K562 (cell line): Measurements from ENCODE around the gene GPX1.

ENCODE experiments used
- CHCHD3 ChIP-seq: fragments of 250-450 bp; sonication (Bioruptor Pico); IDR thresholded peaks from 2 replicates; pipeline ENCODE4 v2.1.2; 2022; ENCODE audit warnings: mild to moderate bottlenecking
- HDAC2 ChIP-seq: fragments of 450-650 bp; IDR thresholded peaks from 2 replicates; pipeline ENCODE4 v1.6.1; 2016; ENCODE audit warnings: mild to moderate bottlenecking
- KLF6 ChIP-seq: fragments of 250-450 bp; sonication (Bioruptor Pico); IDR thresholded peaks from 2 replicates; pipeline ENCODE4 v1.4.0; 2020; ENCODE audit warnings: mild to moderate bottlenecking, moderate library complexity, borderline replicate concordance
- NCOA1 ChIP-seq: fragments of 450-650 bp; IDR thresholded peaks from 2 replicates; pipeline ENCODE4 v1.6.1; 2016; ENCODE audit warnings: low read depth
- PCBP1 ChIP-seq: fragments of 200-400 bp; formaldehyde crosslinking; IDR thresholded peaks from 2 replicates; pipeline ENCODE4 v1.6.1; 2018; ENCODE audit warnings: mild to moderate bottlenecking, low read depth, low read length; ENCODE audit not compliant: poor library complexity, severe bottlenecking
- POLR2A ChIP-seq: fragments of 450-650 bp; conservative IDR thresholded peaks from 2 replicates; pipeline ENCODE4 v1.6.1; 2016
- TEAD4 ChIP-seq, 2 experiments: sonication (generic) in 1 of 2; formaldehyde crosslinking in 1 of 2; IDR thresholded peaks; 2 replicates each; pipeline versions ENCODE4 v1.6.1 to v1.8.0; 2012 to 2022; ENCODE audit warnings: borderline replicate concordance in 1 of 2, inconsistent platforms in 1 of 2, low read length in 1 of 2, mild to moderate bottlenecking in 1 of 2, missing genetic modification reagents in 1 of 2
- ZNF217 ChIP-seq: sonication (generic); formaldehyde crosslinking; IDR thresholded peaks from 2 replicates; pipeline ENCODE4 v1.8.0; 2022; ENCODE audit warnings: mild to moderate bottlenecking, missing genetic modification reagents
- ZNF274 ChIP-seq: IDR thresholded peaks from 2 replicates; pipeline ENCODE4 v1.6.1; 2011; ENCODE audit warnings: low read depth, mild to moderate bottlenecking, low read length, moderate library complexity, borderline replicate concordance
- TF ChIP-seq, protein P1 (sequence below), 3 experiments: IDR thresholded peaks in 2 of 3; conservative IDR thresholded peaks in 1 of 3; 2 replicates each; pipeline ENCODE4 v1.5.1; 2011 to 2012; ENCODE audit warnings: low read length in 3 of 3, mild to moderate bottlenecking in 3 of 3, control low read depth in 2 of 3, improper control_type of control experiment in 1 of 3, inconsistent platforms in 1 of 3, low read depth in 1 of 3, mixed read lengths in 1 of 3, moderate library complexity in 1 of 3; ENCODE audit not compliant: insufficient read depth in 2 of 3
- TF ChIP-seq, protein P2 (sequence below): fragments of 250-450 bp; sonication (Bioruptor Pico); IDR thresholded peaks from 2 replicates; pipeline ENCODE4 v1.4.0; 2020; ENCODE audit warnings: mild to moderate bottlenecking, moderate library complexity, borderline replicate concordance
- TF ChIP-seq, protein P3 (sequence below): sonication (generic); formaldehyde crosslinking; IDR thresholded peaks from 2 replicates; pipeline ENCODE4 v1.5.0; 2020; ENCODE audit warnings: missing genetic modification reagents
- TF ChIP-seq, protein P4 (sequence below): fragments of 450-650 bp; IDR thresholded peaks from 2 replicates; pipeline ENCODE4 v1.7.0; 2016; ENCODE audit warnings: borderline replicate concordance
- TF ChIP-seq, protein P5 (sequence below): sonication (generic); formaldehyde crosslinking; IDR thresholded peaks from 2 replicates; pipeline ENCODE4 v1.8.1; 2023; ENCODE audit warnings: mild to moderate bottlenecking, missing genetic modification reagents, moderate library complexity

DNA sequence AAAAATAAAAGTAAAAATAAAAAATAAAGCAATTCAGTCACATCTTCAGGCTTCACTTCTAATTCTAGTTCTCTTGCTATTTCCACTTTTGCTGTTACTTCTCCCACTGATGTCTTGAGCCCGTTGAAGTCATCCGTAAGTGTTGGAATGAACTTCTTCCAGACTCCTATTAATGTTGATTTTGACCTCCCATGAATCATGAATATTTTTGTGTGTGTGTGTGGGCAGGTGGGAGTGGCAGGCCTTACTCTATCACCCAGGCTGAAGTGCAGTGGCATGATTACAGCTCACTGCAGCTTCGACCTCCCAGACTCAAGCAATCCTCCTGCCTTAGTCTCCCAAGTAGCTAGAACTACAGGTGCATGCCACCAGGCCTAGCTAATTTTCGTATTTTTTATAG, 29.0 kb downstream of the GPX1 start:
- TF ChIP-seq, protein P1, sequence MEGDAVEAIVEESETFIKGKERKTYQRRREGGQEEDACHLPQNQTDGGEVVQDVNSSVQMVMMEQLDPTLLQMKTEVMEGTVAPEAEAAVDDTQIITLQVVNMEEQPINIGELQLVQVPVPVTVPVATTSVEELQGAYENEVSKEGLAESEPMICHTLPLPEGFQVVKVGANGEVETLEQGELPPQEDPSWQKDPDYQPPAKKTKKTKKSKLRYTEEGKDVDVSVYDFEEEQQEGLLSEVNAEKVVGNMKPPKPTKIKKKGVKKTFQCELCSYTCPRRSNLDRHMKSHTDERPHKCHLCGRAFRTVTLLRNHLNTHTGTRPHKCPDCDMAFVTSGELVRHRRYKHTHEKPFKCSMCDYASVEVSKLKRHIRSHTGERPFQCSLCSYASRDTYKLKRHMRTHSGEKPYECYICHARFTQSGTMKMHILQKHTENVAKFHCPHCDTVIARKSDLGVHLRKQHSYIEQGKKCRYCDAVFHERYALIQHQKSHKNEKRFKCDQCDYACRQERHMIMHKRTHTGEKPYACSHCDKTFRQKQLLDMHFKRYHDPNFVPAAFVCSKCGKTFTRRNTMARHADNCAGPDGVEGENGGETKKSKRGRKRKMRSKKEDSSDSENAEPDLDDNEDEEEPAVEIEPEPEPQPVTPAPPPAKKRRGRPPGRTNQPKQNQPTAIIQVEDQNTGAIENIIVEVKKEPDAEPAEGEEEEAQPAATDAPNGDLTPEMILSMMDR (IDR thresholded peaks at IDR 0.05 in 2 of 3, conservative IDR thresholded peaks at IDR 0.05 in 1 of 3; ENCODE audit: insufficient read depth in 2 of 3, low read depth in 1 of 3, low read length in 3 of 3), result no peak
- TF ChIP-seq PCBP1 (no peak), ZNF217 (CRISPR knock-in tag) (no peak), CHCHD3 (no peak), HDAC2 (no peak), TEAD4 (IDR thresholded peaks at IDR 0.05; ENCODE audit: low read length) (no peak), TEAD4 (CRISPR knock-in tag; IDR thresholded peaks at IDR 0.05; ENCODE audit: borderline replicate concordance) (no peak), ZNF274 (no peak), NCOA1 (no peak), KLF6 (CRISPR knock-in tag) (no peak), POLR2A (no peak)
- TF ChIP-seq, protein P2, sequence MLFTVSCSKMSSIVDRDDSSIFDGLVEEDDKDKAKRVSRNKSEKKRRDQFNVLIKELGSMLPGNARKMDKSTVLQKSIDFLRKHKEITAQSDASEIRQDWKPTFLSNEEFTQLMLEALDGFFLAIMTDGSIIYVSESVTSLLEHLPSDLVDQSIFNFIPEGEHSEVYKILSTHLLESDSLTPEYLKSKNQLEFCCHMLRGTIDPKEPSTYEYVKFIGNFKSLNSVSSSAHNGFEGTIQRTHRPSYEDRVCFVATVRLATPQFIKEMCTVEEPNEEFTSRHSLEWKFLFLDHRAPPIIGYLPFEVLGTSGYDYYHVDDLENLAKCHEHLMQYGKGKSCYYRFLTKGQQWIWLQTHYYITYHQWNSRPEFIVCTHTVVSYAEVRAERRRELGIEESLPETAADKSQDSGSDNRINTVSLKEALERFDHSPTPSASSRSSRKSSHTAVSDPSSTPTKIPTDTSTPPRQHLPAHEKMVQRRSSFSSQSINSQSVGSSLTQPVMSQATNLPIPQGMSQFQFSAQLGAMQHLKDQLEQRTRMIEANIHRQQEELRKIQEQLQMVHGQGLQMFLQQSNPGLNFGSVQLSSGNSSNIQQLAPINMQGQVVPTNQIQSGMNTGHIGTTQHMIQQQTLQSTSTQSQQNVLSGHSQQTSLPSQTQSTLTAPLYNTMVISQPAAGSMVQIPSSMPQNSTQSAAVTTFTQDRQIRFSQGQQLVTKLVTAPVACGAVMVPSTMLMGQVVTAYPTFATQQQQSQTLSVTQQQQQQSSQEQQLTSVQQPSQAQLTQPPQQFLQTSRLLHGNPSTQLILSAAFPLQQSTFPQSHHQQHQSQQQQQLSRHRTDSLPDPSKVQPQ, result no peak
- TF ChIP-seq, protein P3, sequence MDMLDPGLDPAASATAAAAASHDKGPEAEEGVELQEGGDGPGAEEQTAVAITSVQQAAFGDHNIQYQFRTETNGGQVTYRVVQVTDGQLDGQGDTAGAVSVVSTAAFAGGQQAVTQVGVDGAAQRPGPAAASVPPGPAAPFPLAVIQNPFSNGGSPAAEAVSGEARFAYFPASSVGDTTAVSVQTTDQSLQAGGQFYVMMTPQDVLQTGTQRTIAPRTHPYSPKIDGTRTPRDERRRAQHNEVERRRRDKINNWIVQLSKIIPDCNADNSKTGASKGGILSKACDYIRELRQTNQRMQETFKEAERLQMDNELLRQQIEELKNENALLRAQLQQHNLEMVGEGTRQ (CRISPR knock-in tag), result no peak
- TF ChIP-seq, protein P4, sequence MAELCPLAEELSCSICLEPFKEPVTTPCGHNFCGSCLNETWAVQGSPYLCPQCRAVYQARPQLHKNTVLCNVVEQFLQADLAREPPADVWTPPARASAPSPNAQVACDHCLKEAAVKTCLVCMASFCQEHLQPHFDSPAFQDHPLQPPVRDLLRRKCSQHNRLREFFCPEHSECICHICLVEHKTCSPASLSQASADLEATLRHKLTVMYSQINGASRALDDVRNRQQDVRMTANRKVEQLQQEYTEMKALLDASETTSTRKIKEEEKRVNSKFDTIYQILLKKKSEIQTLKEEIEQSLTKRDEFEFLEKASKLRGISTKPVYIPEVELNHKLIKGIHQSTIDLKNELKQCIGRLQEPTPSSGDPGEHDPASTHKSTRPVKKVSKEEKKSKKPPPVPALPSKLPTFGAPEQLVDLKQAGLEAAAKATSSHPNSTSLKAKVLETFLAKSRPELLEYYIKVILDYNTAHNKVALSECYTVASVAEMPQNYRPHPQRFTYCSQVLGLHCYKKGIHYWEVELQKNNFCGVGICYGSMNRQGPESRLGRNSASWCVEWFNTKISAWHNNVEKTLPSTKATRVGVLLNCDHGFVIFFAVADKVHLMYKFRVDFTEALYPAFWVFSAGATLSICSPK, result no peak
- TF ChIP-seq, protein P5, sequence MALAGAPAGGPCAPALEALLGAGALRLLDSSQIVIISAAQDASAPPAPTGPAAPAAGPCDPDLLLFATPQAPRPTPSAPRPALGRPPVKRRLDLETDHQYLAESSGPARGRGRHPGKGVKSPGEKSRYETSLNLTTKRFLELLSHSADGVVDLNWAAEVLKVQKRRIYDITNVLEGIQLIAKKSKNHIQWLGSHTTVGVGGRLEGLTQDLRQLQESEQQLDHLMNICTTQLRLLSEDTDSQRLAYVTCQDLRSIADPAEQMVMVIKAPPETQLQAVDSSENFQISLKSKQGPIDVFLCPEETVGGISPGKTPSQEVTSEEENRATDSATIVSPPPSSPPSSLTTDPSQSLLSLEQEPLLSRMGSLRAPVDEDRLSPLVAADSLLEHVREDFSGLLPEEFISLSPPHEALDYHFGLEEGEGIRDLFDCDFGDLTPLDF (CRISPR knock-in tag), result no peak
